HG03045 (cell line): ENCODE measurements around the gene CFAP210.
"Not testable (repeated sequence)": the region's sequence is repeated elsewhere in the genome, so short reads cannot be mapped to it uniquely, and the experiment has no call there.

ENCODE experiments used
- ATAC-seq: cut with Tn5 transposase; IDR thresholded peaks from one replicate; pipeline ENCODE4 v1.9.1; 2021; ENCODE audit warnings: mild to moderate bottlenecking, moderate library complexity; ENCODE audit not compliant: unreplicated experiment

CFAP210 gene

DNA sequence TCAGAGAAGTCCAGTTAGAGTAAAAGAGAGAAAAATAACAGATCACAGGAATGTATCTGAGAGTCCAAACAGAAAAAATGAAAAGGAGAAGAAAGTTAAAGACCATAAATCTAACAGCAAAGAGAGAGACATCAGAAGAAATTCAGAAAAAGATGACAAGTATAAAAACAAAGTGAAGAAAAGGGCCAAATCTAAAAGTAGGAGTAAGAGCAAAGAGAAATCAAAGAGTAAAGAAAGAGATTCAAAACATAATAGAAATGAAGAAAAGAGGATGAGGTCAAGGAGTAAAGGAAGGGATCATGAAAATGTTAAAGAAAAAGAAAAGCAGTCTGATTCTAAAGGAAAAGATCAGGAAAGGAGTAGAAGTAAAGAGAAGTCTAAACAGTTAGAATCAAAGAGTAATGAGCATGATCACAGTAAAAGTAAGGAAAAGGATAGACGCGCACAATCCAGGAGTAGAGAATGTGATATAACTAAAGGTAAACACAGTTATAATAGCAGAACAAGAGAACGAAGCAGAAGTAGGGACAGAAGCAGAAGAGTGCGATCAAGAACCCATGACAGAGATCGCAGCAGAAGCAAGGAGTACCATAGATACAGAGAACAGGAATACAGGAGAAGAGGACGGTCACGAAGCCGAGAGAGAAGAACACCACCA is 57.6 kb downstream of the CFAP210 start:
- ATAC-seq, result no peak

GRCh38 chr2:169625781-169626180 is 68.4 kb downstream of the CFAP210 start:
- no peak for ATAC-seq

- ATAC-seq, result no peak
These were observed 71.0 kb downstream of the CFAP210 start for GRCh38 chr2:169623235-169623634.

DNA sequence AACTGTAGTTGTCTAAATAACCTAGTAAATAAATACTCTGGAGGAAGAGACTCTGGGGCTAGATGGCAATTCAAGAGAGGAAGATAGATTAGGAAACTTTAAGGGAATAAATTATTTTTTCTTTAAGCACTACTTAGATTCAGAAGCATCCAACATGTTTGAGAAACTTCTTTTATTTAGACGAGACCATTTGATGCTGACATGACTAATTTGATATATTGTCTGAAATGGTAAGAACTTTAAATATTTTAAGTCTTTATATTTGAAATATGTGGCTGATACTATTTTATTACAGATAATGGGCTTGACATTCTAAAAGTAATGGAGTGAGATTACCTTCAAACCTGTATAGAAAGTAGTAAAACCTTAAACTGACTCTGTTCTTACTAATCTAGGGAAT is 73.7 kb downstream of the CFAP210 start:
- no peak for ATAC-seq

DNA sequence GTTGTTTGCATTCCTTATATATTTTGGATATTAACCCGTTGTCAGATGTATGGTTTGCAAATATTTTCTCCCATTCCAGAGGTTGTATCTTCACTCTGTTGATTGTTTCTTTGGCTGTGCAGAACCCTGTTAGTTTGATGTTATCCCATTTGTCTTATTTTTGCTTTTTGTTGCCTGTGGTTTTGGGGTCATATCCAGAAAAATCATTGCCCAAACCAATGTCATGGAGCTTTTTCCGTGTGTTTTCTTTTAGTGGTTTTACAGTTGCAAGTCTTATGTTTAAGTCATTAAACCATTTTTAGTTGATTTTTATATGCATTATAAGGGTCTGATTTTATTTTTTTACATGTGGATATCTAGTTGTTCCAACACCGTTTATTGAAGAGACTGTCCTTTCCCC is 74.3 kb downstream of the CFAP210 start:
- no peak for ATAC-seq

DNA sequence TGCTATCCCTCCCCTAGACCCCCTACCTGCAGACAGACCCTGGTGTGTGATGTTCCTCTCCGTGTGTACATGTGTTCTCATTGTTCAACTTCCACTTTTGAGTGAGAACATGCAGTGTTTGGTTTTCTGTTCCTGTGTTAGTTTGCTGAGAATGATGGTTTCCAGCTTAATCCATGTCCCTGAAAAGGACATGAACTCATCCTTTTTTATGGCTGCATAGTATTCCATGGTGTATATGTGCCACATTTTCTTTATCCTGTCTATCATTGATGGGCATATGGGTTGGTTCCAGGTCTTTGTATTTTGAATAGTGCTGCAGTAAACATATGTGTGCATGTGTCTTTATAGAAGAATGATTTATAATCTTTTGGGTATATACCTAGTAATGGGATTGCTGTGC is 78.2 kb downstream of the CFAP210 start:
- not testable (repeated sequence) for ATAC-seq

DNA sequence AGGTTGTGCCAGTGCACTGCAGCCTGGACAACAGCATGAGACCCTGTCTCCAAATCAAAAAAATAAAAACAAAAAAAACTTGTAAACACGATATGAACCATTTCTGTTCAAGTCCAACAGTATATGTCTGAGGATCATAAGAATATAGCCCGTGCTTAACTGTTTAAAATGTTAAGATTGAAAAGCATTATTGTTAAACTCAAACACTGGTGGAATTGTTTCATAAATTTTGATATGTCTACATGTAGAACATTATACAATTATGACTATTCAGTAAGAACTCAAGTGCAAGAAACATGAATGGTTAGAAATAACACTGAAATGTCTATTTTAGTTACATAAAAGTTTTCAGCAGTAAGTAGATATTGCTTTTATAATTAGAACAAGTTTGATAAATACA is 80.3 kb downstream of the CFAP210 start:
- no peak for ATAC-seq

DNA sequence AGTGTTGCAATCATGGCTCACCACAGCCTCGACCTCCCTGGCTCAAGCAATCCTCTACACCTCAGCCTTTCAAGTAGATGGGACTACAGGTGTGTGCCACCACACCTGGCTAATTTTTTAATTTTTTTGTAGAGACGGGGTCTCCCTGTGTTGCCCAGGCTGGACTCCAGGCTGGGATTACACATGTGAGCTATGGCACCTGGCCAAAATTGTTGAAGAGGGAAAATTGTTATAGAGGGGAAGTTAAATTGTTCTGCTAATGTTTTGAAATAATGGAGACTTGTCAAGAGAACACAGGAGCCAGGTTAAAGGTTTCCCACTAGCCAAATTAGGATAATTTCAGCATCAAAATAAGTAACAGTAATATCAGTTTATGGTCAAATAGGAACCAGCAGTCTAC is 84.9 kb downstream of the CFAP210 start:
- ATAC-seq, result no peak

DNA sequence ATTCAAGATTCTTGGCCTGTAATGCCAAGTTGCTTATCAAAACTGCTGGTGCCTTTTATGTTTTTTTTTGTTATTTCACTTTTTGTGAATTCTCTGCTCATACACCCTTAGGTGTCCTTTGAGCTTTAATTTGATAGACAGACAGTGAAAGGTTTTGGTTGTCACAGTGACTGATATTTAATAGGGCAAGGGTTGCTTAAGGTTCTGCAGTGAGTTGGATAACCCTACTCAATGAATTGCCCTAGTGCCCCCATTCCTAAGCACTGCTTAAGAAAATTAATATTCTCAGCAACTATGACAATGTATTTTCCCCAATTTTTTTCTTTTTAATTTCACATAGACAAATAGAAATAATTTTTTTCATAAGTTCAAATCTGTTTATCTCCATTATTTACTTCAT is 94.6 kb downstream of the CFAP210 start:
- no peak for ATAC-seq

DNA sequence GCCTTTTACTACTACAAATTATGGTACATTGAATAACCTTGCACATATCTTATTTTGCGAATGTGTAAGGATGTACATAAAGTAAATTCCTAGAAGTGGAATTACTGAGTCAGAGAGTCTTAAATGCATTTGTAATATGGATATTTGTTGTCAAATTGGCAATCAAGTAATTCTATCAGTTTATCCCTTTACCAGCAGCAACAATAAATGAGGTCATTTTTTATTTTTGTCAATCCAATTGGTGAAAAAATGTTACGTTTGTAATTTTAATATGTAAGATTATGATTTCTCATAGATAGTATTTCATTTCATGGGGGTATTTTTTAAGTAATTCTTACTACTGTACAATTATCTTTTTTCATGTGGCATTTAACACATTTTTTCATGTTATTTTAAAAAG is 95.2 kb downstream of the CFAP210 start:
- no peak for ATAC-seq

- not testable (repeated sequence) for ATAC-seq
These were observed 97.7 kb downstream of the CFAP210 start for GRCh38 chr2:169596546-169596945.
